Liver (tissue), 9 donors: ENCODE data around the gene L3MBTL3. TPM values are rescaled to one million over a fixed set of nuclear protein-coding genes. Genes with fewer than 3 reads are reported as not detected.

ENCODE experiments used
- DNase-seq: peaks from one replicate; pipeline ENCODE4 v3.0.0-alpha.2; 2017; ENCODE audit warnings: low spot score
- H3K27ac ChIP-seq, 2 donors: one replicate each; pipeline ENCODE4 v1.7.0; 2013; ENCODE audit warnings: inconsistent platforms in 2 of 2, low read length in 2 of 2, control low read depth in 1 of 2, low read depth in 1 of 2, mild to moderate bottlenecking in 1 of 2
- H3K27me3 ChIP-seq, 4 donors: one replicate each; pipeline versions ENCODE4 v1.6.1 to v1.7.0; 2013; ENCODE audit warnings: low read length in 3 of 4, inconsistent platforms in 1 of 4, mild to moderate bottlenecking in 1 of 4, moderate library complexity in 1 of 4; ENCODE audit not compliant: control insufficient read depth in 4 of 4, insufficient read depth in 4 of 4
- H3K36me3 ChIP-seq, 4 donors: one replicate each; pipeline versions ENCODE4 v1.6.1 to v1.7.0; 2013; ENCODE audit warnings: low read length in 3 of 4, mild to moderate bottlenecking in 3 of 4, low read depth in 1 of 4, moderate library complexity in 1 of 4; ENCODE audit not compliant: control insufficient read depth in 4 of 4, insufficient read depth in 3 of 4
- H3K4me1 ChIP-seq, 4 donors: one replicate each; pipeline versions ENCODE4 v1.6.1 to v1.7.0; 2013; ENCODE audit warnings: low read length in 3 of 4, mild to moderate bottlenecking in 3 of 4, moderate library complexity in 1 of 4; ENCODE audit not compliant: control insufficient read depth in 4 of 4, insufficient read depth in 4 of 4
- H3K4me3 ChIP-seq, 3 donors: one replicate each; pipeline versions ENCODE4 v1.6.1 to v1.7.0; 2013; ENCODE audit warnings: low read length in 3 of 3, control low read depth in 1 of 3, low read depth in 1 of 3, mild to moderate bottlenecking in 1 of 3
- H3K9ac ChIP-seq, 2 donors: one replicate each; pipeline ENCODE4 v1.7.0; 2013; ENCODE audit warnings: low read length in 2 of 2, mild to moderate bottlenecking in 2 of 2, moderate library complexity in 2 of 2, control low read depth in 1 of 2, low read depth in 1 of 2
- H3K9me3 ChIP-seq, 4 donors: one replicate each; pipeline versions ENCODE4 v1.6.1 to v1.7.0; 2013; ENCODE audit warnings: low read length in 3 of 4; ENCODE audit not compliant: control insufficient read depth in 4 of 4
- FOXA1 ChIP-seq: IDR thresholded peaks from 2 replicates; pipeline ENCODE4 v1.6.1; 2016; ENCODE audit warnings: antibody characterized with exemption
- GABPA ChIP-seq, 2 donors: IDR thresholded peaks in 1 of 2; conservative IDR thresholded peaks in 1 of 2; 2 replicates each; pipeline ENCODE4 v1.6.1; 2016; ENCODE audit warnings: antibody characterized with exemption in 2 of 2, mild to moderate bottlenecking in 1 of 2, moderate library complexity in 1 of 2
- HNF4A ChIP-seq, 2 donors: conservative IDR thresholded peaks; 2 replicates each; pipeline ENCODE4 v1.6.1; 2016; ENCODE audit warnings: antibody characterized with exemption in 2 of 2, mild to moderate bottlenecking in 2 of 2
- HNF4G ChIP-seq: IDR thresholded peaks from 2 replicates; pipeline ENCODE4 v1.6.1; 2016; ENCODE audit warnings: antibody characterized with exemption
- JUND ChIP-seq, 2 donors: IDR thresholded peaks; 2 replicates each; pipeline ENCODE4 v1.6.1; 2016; ENCODE audit warnings: antibody characterized with exemption in 2 of 2
- RAD21 ChIP-seq, 2 donors: IDR thresholded peaks; 2 replicates each; pipeline ENCODE4 v1.6.1; 2016; ENCODE audit warnings: antibody characterized with exemption in 2 of 2, mild to moderate bottlenecking in 2 of 2
- YY1 ChIP-seq: IDR thresholded peaks from 2 replicates; pipeline ENCODE4 v1.6.1; 2016; ENCODE audit warnings: antibody characterized with exemption, mild to moderate bottlenecking
- WGBS: extraction: QIAGEN DNeasy Blood & Tissue Kit; methylation state at CpG from one replicate; pipeline ENCODE4 v1.1.7; 2013; 5-methylcytosine and 5-hydroxymethylcytosine counted together
- polyA plus RNA-seq, 2 donors: library from polyadenylated mRNA; stranded (reverse) in 1 of 2; unstranded in 1 of 2; fragments of 200-250 nt in 1 of 2; fragments of >200 nt in 1 of 2; fragmentation: Nextera tagmentation in 1 of 2; extraction: Ambion mirVana in 1 of 2; gene quantifications; one replicate each; pipeline versions ENCODE4 v1.2.1 to v1.2.3, GENCODE V29; 2013 to 2015
- total RNA-seq, 2 donors: library from RNA; depleted of rRNA; stranded (reverse); fragments of >200 nt; gene quantifications; one replicate each; pipeline ENCODE4 v1.2.3, GENCODE V29; 2014
- TF ChIP-seq, protein P1 (sequence below): fragments of 150-350 bp; IDR thresholded peaks from 2 replicates; pipeline ENCODE4 v1.5.1; 2017; ENCODE audit warnings: improper control_type of control experiment, low read depth, low read length; ENCODE audit not compliant: missing input control
- TF ChIP-seq, protein P2 (sequence below): IDR thresholded peaks from 2 replicates; pipeline ENCODE4 v1.6.1; 2016; ENCODE audit warnings: antibody characterized with exemption
- TF ChIP-seq, protein P3 (sequence below): IDR thresholded peaks from 2 replicates; pipeline ENCODE4 v1.6.1; 2016; ENCODE audit warnings: antibody characterized with exemption
- TF ChIP-seq, protein P4 (sequence below): IDR thresholded peaks from 2 replicates; pipeline ENCODE4 v1.6.1; 2016; ENCODE audit warnings: antibody characterized with exemption
- TF ChIP-seq, protein P5 (sequence below): IDR thresholded peaks from 2 replicates; pipeline ENCODE4 v1.6.1; 2016; ENCODE audit warnings: antibody characterized with exemption, mild to moderate bottlenecking
- donor health status: healthy.
- donor health status: healthy.
- donor health status: healthy.
- donor health status: healthy.
- donor health status: healthy.

The L3MBTL3 gene
- total and polyA plus RNA-seq, 4 donors: 1.9 to 9.2 (median 3.7) TPM

DNA sequence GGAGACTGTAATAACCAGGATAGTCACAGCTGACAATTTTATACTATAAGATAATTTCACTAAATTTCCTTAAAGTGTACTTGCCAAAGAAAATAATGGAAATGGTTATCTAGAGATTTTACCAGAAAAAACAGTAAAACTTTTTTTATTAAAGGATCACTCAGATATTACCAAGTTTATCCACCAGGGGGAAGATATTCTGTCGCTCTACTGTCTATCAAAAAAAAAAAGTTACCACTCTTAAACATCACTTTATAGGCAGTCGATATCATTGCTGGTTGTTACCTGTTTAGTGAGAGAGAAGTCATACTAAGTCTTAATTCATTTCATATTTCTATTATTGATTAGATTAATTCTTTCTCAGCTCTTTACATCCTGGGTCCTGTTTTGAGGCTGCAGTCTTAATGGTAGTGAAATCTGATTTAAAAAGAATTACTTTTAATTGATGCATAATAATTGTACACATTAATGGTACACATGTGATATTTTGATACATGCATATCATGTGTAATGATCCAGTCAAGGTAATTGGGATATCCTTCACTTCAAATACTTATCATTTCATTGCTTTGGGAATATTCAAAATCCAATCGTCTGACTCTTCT, 18.9 kb downstream of the L3MBTL3 start:
- TF ChIP-seq YY1 (no peak), RAD21 (IDR thresholded peaks at IDR 0.05) (peak; percentile 40 to 60)
- TF ChIP-seq, protein P1, sequence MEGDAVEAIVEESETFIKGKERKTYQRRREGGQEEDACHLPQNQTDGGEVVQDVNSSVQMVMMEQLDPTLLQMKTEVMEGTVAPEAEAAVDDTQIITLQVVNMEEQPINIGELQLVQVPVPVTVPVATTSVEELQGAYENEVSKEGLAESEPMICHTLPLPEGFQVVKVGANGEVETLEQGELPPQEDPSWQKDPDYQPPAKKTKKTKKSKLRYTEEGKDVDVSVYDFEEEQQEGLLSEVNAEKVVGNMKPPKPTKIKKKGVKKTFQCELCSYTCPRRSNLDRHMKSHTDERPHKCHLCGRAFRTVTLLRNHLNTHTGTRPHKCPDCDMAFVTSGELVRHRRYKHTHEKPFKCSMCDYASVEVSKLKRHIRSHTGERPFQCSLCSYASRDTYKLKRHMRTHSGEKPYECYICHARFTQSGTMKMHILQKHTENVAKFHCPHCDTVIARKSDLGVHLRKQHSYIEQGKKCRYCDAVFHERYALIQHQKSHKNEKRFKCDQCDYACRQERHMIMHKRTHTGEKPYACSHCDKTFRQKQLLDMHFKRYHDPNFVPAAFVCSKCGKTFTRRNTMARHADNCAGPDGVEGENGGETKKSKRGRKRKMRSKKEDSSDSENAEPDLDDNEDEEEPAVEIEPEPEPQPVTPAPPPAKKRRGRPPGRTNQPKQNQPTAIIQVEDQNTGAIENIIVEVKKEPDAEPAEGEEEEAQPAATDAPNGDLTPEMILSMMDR: peak; percentile 33
- WGBS: 49% methylated on average over 3 of the region's 3 CpGs
- H3K9me3 ChIP-seq: no peaks in the 10 kb centered on the region
- H3K9ac ChIP-seq: no peak overlapping the region
- H3K27me3 ChIP-seq: no peaks in the 10 kb centered on the region
- no peak overlapping the region for H3K27ac ChIP-seq
- H3K36me3 ChIP-seq: no peaks in the 10 kb centered on the region
- no peak overlapping the region for H3K4me3 ChIP-seq
- H3K4me1 ChIP-seq: no peaks in the 10 kb centered on the region
- DNase-seq: no peak

DNA sequence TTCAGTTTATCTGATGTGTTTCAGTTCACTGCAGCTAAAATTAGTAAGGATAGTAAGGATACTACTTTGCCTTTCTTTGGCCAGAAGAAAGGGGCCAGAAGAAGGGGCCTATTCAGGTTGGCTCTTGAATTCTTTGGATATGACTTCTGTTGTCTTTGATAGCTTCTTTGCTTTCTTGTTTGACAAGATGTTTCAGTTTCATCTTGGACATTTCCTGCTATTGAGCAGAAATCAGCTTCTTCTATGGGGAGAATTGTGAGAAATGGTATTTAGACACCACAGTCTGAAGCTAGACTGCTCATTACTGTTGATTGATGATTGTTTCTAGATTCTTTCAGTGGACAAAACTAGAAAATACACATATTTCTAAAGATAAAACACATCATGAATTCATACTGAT, 23.2 kb downstream of the L3MBTL3 start:
- no peaks in the 10 kb centered on the region for H3K9me3 ChIP-seq
- no peaks in the 10 kb centered on the region for H3K27me3 ChIP-seq
- no peak overlapping the region for H3K9ac ChIP-seq
- peaks cover 0 to 8% (median 2%) of the 10 kb centered on the region in 4 donors for H3K4me1 ChIP-seq
- H3K27ac ChIP-seq: no peak overlapping the region
- DNase-seq: no peak
- H3K36me3 ChIP-seq: peaks cover 0 to 3% (median 0%) of the 10 kb centered on the region in 4 donors
- H3K4me3 ChIP-seq: no peak overlapping the region
- TF ChIP-seq, protein P1: no peak
- TF ChIP-seq, protein P2, sequence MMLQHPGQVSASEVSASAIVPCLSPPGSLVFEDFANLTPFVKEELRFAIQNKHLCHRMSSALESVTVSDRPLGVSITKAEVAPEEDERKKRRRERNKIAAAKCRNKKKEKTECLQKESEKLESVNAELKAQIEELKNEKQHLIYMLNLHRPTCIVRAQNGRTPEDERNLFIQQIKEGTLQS: no peak
- TF ChIP-seq, protein P3, sequence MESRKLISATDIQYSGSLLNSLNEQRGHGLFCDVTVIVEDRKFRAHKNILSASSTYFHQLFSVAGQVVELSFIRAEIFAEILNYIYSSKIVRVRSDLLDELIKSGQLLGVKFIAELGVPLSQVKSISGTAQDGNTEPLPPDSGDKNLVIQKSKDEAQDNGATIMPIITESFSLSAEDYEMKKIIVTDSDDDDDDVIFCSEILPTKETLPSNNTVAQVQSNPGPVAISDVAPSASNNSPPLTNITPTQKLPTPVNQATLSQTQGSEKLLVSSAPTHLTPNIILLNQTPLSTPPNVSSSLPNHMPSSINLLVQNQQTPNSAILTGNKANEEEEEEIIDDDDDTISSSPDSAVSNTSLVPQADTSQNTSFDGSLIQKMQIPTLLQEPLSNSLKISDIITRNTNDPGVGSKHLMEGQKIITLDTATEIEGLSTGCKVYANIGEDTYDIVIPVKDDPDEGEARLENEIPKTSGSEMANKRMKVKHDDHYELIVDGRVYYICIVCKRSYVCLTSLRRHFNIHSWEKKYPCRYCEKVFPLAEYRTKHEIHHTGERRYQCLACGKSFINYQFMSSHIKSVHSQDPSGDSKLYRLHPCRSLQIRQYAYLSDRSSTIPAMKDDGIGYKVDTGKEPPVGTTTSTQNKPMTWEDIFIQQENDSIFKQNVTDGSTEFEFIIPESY: no peak
- TF ChIP-seq RAD21 (IDR thresholded peaks at IDR 0.05): no peak
- TF ChIP-seq, protein P4, sequence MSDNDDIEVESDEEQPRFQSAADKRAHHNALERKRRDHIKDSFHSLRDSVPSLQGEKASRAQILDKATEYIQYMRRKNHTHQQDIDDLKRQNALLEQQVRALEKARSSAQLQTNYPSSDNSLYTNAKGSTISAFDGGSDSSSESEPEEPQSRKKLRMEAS: no peak
- no peak for TF ChIP-seq HNF4A (conservative IDR thresholded peaks at IDR 0.05)
- TF ChIP-seq HNF4G: no peak

DNA sequence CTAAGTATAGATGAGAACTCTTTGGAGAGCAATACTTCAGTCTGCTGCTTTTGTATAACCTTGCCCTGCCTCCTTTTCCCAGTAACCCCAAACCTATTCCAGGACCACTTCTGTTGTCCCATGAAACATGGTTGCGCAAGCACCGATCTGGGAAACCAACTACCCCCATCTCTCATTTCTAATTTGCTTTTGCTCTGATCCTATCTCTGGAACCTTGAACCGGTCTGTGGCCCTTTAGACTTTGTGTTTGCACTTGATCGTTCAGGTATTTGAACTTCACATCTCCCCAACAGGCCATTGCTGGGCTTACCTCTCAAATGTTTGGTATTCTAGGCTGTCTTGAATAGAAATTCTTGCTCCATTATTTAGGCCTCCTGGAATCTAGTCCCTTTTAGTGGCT, 25.0 kb downstream of the L3MBTL3 start:
- H3K4me1 ChIP-seq: peaks cover 0 to 13% (median 4%) of the 10 kb centered on the region in 4 donors
- H3K9me3 ChIP-seq: no peaks in the 10 kb centered on the region
- peak; percentile 36 for DNase-seq
- H3K9ac ChIP-seq: no peak overlapping the region
- no peak overlapping the region for H3K4me3 ChIP-seq
- H3K27me3 ChIP-seq: no peaks in the 10 kb centered on the region
- H3K36me3 ChIP-seq: peaks cover 0 to 3% (median 0%) of the 10 kb centered on the region in 4 donors
- no peak overlapping the region for H3K27ac ChIP-seq
- WGBS: 45% methylated on average over 4 of the region's 4 CpGs
- peak; percentile 40 to 85 for TF ChIP-seq JUND (IDR thresholded peaks at IDR 0.05)
- TF ChIP-seq, protein P2: peak; percentile 45
- peak; percentile 100 for TF ChIP-seq HNF4A (conservative IDR thresholded peaks at IDR 0.05)
- TF ChIP-seq, protein P1: no peak
- TF ChIP-seq, protein P5, sequence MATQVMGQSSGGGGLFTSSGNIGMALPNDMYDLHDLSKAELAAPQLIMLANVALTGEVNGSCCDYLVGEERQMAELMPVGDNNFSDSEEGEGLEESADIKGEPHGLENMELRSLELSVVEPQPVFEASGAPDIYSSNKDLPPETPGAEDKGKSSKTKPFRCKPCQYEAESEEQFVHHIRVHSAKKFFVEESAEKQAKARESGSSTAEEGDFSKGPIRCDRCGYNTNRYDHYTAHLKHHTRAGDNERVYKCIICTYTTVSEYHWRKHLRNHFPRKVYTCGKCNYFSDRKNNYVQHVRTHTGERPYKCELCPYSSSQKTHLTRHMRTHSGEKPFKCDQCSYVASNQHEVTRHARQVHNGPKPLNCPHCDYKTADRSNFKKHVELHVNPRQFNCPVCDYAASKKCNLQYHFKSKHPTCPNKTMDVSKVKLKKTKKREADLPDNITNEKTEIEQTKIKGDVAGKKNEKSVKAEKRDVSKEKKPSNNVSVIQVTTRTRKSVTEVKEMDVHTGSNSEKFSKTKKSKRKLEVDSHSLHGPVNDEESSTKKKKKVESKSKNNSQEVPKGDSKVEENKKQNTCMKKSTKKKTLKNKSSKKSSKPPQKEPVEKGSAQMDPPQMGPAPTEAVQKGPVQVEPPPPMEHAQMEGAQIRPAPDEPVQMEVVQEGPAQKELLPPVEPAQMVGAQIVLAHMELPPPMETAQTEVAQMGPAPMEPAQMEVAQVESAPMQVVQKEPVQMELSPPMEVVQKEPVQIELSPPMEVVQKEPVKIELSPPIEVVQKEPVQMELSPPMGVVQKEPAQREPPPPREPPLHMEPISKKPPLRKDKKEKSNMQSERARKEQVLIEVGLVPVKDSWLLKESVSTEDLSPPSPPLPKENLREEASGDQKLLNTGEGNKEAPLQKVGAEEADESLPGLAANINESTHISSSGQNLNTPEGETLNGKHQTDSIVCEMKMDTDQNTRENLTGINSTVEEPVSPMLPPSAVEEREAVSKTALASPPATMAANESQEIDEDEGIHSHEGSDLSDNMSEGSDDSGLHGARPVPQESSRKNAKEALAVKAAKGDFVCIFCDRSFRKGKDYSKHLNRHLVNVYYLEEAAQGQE: peak; percentile 77
- TF ChIP-seq FOXA1: peak; percentile 54
- TF ChIP-seq GABPA (IDR thresholded peaks at IDR 0.05 in 1 of 2, conservative IDR thresholded peaks at IDR 0.05 in 1 of 2): peak in 1 of 2 donors; percentile 30
